Adrenal gland (tissue), 5 donors: ENCODE data around the gene FARP2.

Experiments used
- POLR2A ChIP-seq, 2 donors: fragments of 450-650 bp; IDR thresholded peaks; one replicate each; pipeline ENCODE4 v1.6.1; 2017; ENCODE audit warnings: antibody characterized with exemption in 2 of 2, mild to moderate bottlenecking in 2 of 2, moderate library complexity in 1 of 2
- TF ChIP-seq, protein P1 (sequence below), 6 experiments: fragments of 450-650 bp in 4 of 6; fragments of 200-600 bp in 2 of 6; sonication (generic) in 1 of 6; IDR thresholded peaks; 1 replicate in 5 of 6; 2 replicates in 1 of 6; pipeline versions ENCODE4 v1.5.1 to v1.8.0; 2016 to 2021; ENCODE audit warnings: antibody characterized with exemption in 6 of 6, mild to moderate bottlenecking in 2 of 6, moderate library complexity in 1 of 6
- donor health status: DM: no; HTN: no; CAD: no.

DNA sequence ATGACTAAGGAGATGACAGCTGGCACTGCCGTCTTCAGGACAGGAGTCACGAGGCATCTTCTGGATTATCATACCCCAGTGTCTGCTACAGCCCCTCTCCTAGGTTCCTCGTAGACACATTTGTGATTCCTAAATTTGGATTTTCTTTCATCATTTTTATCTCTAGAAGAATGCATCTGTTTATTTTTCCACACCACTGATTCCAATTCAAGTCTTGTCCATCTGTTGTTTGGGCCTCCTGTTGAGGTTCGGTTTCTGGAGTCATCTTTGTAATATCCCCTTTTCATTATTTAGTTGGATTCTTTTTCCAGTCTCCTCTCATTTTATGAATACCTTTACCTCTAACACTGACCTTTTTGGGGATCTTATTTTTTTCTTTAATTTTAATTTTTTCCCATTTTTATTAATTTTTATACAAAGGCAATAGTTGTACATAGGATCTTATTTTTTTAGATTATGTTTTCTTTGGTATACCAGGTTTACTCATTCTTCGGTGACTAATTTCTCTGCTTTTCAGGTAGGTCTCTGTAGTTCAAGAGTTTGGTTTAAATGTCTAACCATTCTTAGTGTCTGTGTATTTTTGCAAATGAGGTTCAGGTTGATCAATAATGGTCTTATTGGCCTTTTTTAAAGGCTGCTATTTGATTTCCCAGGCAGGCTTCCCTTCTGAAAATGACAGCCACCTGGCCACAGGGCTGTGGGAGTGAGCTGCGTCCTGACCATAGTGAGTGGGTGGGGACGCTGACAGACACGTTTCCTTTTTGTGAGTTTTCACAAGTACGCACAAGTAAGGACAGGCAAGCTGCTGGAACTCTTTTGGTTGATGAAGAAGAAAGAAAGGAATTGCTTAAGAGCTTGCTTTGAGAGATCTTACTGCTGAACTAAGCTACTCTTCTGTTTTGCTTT is 34.5 kb downstream of the FARP2 start:
- TF ChIP-seq, protein P1, sequence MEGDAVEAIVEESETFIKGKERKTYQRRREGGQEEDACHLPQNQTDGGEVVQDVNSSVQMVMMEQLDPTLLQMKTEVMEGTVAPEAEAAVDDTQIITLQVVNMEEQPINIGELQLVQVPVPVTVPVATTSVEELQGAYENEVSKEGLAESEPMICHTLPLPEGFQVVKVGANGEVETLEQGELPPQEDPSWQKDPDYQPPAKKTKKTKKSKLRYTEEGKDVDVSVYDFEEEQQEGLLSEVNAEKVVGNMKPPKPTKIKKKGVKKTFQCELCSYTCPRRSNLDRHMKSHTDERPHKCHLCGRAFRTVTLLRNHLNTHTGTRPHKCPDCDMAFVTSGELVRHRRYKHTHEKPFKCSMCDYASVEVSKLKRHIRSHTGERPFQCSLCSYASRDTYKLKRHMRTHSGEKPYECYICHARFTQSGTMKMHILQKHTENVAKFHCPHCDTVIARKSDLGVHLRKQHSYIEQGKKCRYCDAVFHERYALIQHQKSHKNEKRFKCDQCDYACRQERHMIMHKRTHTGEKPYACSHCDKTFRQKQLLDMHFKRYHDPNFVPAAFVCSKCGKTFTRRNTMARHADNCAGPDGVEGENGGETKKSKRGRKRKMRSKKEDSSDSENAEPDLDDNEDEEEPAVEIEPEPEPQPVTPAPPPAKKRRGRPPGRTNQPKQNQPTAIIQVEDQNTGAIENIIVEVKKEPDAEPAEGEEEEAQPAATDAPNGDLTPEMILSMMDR (IDR thresholded peaks at IDR 0.05): no peak
- no peak for TF ChIP-seq POLR2A (IDR thresholded peaks at IDR 0.05)
